ENCODE measurements around the gene OPA3.
A peak's percentile ranks its signal among the peaks of the same experiment; 100 is the strongest.

Gene OPA3

GRCh38 chr19:45489216-45489855 lies 95.3 kb downstream of the OPA3 start:
- H3K4me2 ChIP-seq = no peak overlapping the region
- no peak for TF ChIP-seq Cebpa-rat (IDR thresholded peaks at IDR 0.05)
- H3K4me1 ChIP-seq = peaks cover 29% of the 10 kb centered on the region
- H4K20me1 ChIP-seq = peaks cover 3% of the 10 kb centered on the region; the same call in 1 of the 2 replicates
- H3K4me3 ChIP-seq = no peak overlapping the region
- H3K9ac ChIP-seq = no peak overlapping the region
- no peaks in the 10 kb centered on the region; the same call in 1 of the 2 replicates for H3K36me3 ChIP-seq
- no peaks in the 10 kb centered on the region for H3K9me3 ChIP-seq
- no peak overlapping the region for H3K27ac ChIP-seq
- H3K27me3 ChIP-seq = peaks cover 5% of the 10 kb centered on the region

GRCh38 chr19:45488708-45489107 lies 95.9 kb downstream of the OPA3 start:
- no peak overlapping the region for H3K4me3 ChIP-seq
- H3K4me2 ChIP-seq = no peak overlapping the region
- no peak overlapping the region for H3K27ac ChIP-seq
- H3K9me3 ChIP-seq = no peaks in the 10 kb centered on the region
- no peaks in the 10 kb centered on the region; the same call in 1 of the 2 replicates for H3K36me3 ChIP-seq
- no peak for TF ChIP-seq Cebpa-rat (IDR thresholded peaks at IDR 0.05)
- H4K20me1 ChIP-seq = no peaks in the 10 kb centered on the region
- H3K4me1 ChIP-seq = peaks cover 25% of the 10 kb centered on the region
- no peaks in the 10 kb centered on the region for H3K27me3 ChIP-seq
- H3K9ac ChIP-seq = no peak overlapping the region

- Histone ChIP-seq H3K36me3 (no peaks in the 10 kb centered on the region; the same call in 1 of the 2 replicates), H3K27ac (0 out of 2 replicates have a peak overlapping the region, but pooled peaks have one; percentile 38), H3K27me3 (no peaks in the 10 kb centered on the region), H3K9me3 (no peaks in the 10 kb centered on the region), H3K4me3 (peak overlapping the region; percentile 70), H3K4me2 (peak overlapping the region; percentile 82), H3K4me1 (peaks cover 9% of the 10 kb centered on the region), H3K9ac (peak overlapping the region; percentile 71; the same call in 1 of the 2 replicates), H4K20me1 (no peaks in the 10 kb centered on the region)
- no peak for TF ChIP-seq Cebpa-rat (IDR thresholded peaks at IDR 0.05)
Observed at GRCh38 chr19:45485305-45486077, 99.1 kb downstream of the OPA3 start.

- no peak overlapping the region for H3K4me2 ChIP-seq
- H3K9me3 ChIP-seq = no peaks in the 10 kb centered on the region
- H3K27ac ChIP-seq = no peak overlapping the region
- H3K9ac ChIP-seq = no peak overlapping the region
- no peak for TF ChIP-seq Cebpa-rat (IDR thresholded peaks at IDR 0.05)
- H4K20me1 ChIP-seq = no peaks in the 10 kb centered on the region
- H3K27me3 ChIP-seq = no peaks in the 10 kb centered on the region
- H3K4me1 ChIP-seq = peaks cover 9% of the 10 kb centered on the region
- no peak overlapping the region for H3K4me3 ChIP-seq
- no peaks in the 10 kb centered on the region; the same call in 1 of the 2 replicates for H3K36me3 ChIP-seq
Observed at GRCh38 chr19:45484273-45484945, 100.2 kb downstream of the OPA3 start.

GRCh38 chr19:45483033-45483432 lies 101.6 kb downstream of the OPA3 start:
- no peaks in the 10 kb centered on the region for H3K9me3 ChIP-seq
- H3K9ac ChIP-seq = no peak overlapping the region
- TF ChIP-seq Cebpa-rat (IDR thresholded peaks at IDR 0.05) = no peak
- no peak overlapping the region for H3K4me2 ChIP-seq
- H3K27ac ChIP-seq = no peak overlapping the region
- no peaks in the 10 kb centered on the region for H3K36me3 ChIP-seq
- no peaks in the 10 kb centered on the region for H3K27me3 ChIP-seq
- peaks cover 9% of the 10 kb centered on the region for H3K4me1 ChIP-seq
- H4K20me1 ChIP-seq = no peaks in the 10 kb centered on the region
- H3K4me3 ChIP-seq = no peak overlapping the region

GRCh38 chr19:45478454-45479238 lies 106.0 kb downstream of the OPA3 start:
- Histone ChIP-seq H3K4me3 (peak overlapping the region; percentile 70), H3K9ac (peak overlapping the region; percentile 97), H3K27ac (peak overlapping the region; percentile 99), H3K27me3 (peaks cover 27% of the 10 kb centered on the region), H3K9me3 (no peaks in the 10 kb centered on the region), H4K20me1 (no peaks in the 10 kb centered on the region), H3K4me1 (peaks cover 19% of the 10 kb centered on the region), H3K36me3 (no peaks in the 10 kb centered on the region), H3K4me2 (peak overlapping the region; percentile 84)
- TF ChIP-seq Cebpa-rat (IDR thresholded peaks at IDR 0.05) = no peak

- TF ChIP-seq Cebpa-rat (IDR thresholded peaks at IDR 0.05) = no peak
- Histone ChIP-seq H3K4me2 (peak overlapping the region; percentile 84), H3K36me3 (no peaks in the 10 kb centered on the region), H3K4me3 (peak overlapping the region; percentile 70), H3K27ac (no peak overlapping the region), H3K4me1 (peaks cover 19% of the 10 kb centered on the region), H3K9me3 (no peaks in the 10 kb centered on the region), H3K27me3 (peaks cover 34% of the 10 kb centered on the region), H3K9ac (peak overlapping the region; percentile 97), H4K20me1 (no peaks in the 10 kb centered on the region)
Observed at GRCh38 chr19:45477713-45478453, 106.7 kb downstream of the OPA3 start.
